Transverse colon (tissue), 4 donors: ENCODE data around the gene SCMH1. TPM values are rescaled to one million over a fixed set of nuclear protein-coding genes. Genes with fewer than 3 reads are reported as not detected.

Source experiments
- DNase-seq: peaks from one replicate; pipeline ENCODE4 v3.0.0-alpha.2; 2019
- H3K27ac ChIP-seq, 4 donors: fragments of 200-600 bp; sonication (generic); 2 replicates each; pipeline ENCODE4 v1.5.1; 2016 to 2018; ENCODE audit warnings: inconsistent platforms in 4 of 4
- H3K27me3 ChIP-seq: fragments of 200-600 bp; sonication (generic); 2 replicates; pipeline ENCODE4 v1.5.1; 2017; ENCODE audit warnings: inconsistent platforms
- H3K36me3 ChIP-seq, 4 donors: fragments of 200-600 bp; sonication (generic); 2 replicates each; pipeline ENCODE4 v1.5.1; 2017 to 2019; ENCODE audit warnings: inconsistent platforms in 4 of 4
- H3K4me1 ChIP-seq, 4 donors: fragments of 200-600 bp; sonication (generic); 2 replicates each; pipeline ENCODE4 v1.5.1; 2017 to 2020; ENCODE audit warnings: inconsistent platforms in 4 of 4
- H3K4me3 ChIP-seq, 4 donors: fragments of 200-600 bp; sonication (generic); 1 replicate in 1 of 4; 2 replicates in 3 of 4; pipeline versions ENCODE4 v1.5.1 to v1.6.1; 2017 to 2019; ENCODE audit warnings: inconsistent platforms in 4 of 4
- H3K9me3 ChIP-seq, 2 donors: fragments of 200-600 bp; sonication (generic); 2 replicates each; pipeline ENCODE4 v1.5.1; 2017 to 2019; ENCODE audit warnings: inconsistent platforms in 2 of 2
- EP300 ChIP-seq: sonication (generic); formaldehyde crosslinking; IDR thresholded peaks from one replicate; pipeline ENCODE4 v1.6.1; 2017; ENCODE audit warnings: antibody characterized with exemption, low read depth
- POLR2A ChIP-seq: fragments of 450-650 bp; IDR thresholded peaks from one replicate; pipeline ENCODE4 v1.6.1; 2016; ENCODE audit warnings: antibody characterized with exemption, mild to moderate bottlenecking, moderate library complexity
- POLR2AphosphoS5 ChIP-seq, 3 donors: sonication (generic); formaldehyde crosslinking; IDR thresholded peaks; one replicate each; pipeline ENCODE4 v1.6.1; 2016; ENCODE audit warnings: antibody characterized with exemption in 3 of 3
- WGBS, 2 donors: methylation state at CpG; one replicate each; pipeline ENCODE4 v1.1.5; 2018; ENCODE audit warnings: low coverage in 1 of 2; 5-methylcytosine and 5-hydroxymethylcytosine counted together
- in situ Hi-C, 4 donors: fragments of 200-750 bp; cut with MboI; loops; one replicate each; pipeline versions ENCODE4 v1.15.0 to v1.15.1; 2017; ENCODE audit warnings: low sequenced_read_pairs in 3 of 4, low pct_ligation_motif_present in 1 of 4, low pct_unique_long_range_greater_than_20kb in 1 of 4
- intact Hi-C: fragments of 100-400 bp; cut with DNase I; formaldehyde crosslinking; loops from one replicate; pipeline ENCODE4 v1.15.1; 2023; ENCODE audit warnings: low total_unique reads
- total RNA-seq, 4 donors: library from RNA; depleted of rRNA; stranded (reverse); fragments of >200 nt; gene quantifications; one replicate each; pipeline ENCODE4 v1.1.0, GENCODE V29; 2016
- TF ChIP-seq, protein P1 (sequence below), 5 experiments: fragments of 200-600 bp in 3 of 5; fragments of 450-650 bp in 2 of 5; sonication (generic) in 3 of 5; IDR thresholded peaks; 1 replicate in 2 of 5; 2 replicates in 3 of 5; pipeline ENCODE4 v1.5.1; 2016 to 2017; ENCODE audit warnings: antibody characterized with exemption in 5 of 5, inconsistent platforms in 3 of 5, mild to moderate bottlenecking in 2 of 5, moderate library complexity in 1 of 5

Gene SCMH1
- total RNA-seq, 4 donors from 2014 or later, result 24.5 to 66.8 (median 49.1) TPM

DNA sequence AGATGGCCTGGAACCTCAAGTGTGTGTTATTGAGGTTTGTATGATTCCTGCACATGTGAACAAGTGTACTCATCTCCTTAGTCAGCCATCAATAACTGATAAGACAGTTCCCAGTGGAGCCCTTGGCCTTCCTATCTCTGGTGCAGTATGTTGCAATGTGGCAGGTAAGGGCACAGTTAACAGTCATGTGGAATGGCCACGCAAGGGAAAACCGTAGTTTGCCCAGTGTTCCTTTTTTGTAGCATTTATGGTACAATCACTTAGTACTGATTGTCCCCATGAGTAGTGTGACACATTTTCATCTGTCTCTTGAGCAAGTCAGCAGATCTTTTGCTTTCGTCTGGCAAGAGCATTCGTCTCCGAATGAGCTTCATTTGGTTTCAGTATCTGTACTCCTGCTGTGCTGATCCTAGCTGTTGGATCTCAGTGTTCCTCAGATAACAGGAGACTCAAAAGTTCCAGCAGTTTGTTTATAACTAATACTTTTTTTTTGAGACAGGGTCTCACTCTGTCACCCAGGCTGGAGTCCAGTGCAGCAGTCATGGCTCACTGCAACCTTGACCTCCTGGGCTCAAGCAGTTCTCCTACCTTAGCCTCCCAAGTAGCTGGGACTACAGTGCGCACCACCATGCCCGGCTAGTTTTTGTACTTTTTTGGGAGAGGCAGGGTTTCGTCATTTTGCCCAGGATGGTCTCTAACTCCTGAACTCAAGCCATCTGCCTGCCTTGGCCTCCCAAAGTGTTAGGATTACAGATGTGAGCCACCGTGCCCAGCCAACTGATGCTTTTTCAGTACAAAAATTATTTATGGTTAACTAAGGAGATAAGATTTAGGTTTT is 254.4 kb downstream of the SCMH1 start:
- 85 to 90% methylated on average over 5 to 9 of the region's 9 CpGs for WGBS, 2 donors

DNA sequence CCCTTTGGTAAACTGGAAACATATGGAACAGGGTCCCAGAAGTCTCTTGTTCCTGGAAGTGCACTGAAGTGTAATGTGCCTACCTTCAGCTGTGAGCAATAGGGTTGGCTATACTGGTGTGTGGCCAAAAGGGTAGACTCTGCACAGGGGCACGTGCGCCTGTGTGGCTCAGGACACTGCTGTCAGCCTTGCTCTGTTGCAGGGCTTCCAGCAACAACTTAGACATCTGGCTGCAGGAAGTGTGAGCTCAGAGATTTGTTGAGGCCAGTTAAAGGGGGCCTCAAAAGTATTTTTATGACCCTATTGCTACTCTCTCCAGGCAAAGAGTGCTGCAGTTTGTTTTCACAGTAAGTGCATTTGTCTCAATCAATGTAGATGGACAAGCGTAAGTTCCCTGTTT is 255.2 kb downstream of the SCMH1 start:
- WGBS, 2 donors, result 83% methylated on average over 1 to 3 of the region's 3 CpGs
- in situ Hi-C loops (no loop called here), intact Hi-C loops (no loop called here)
- Histone ChIP-seq H3K9me3 (no peaks in the 10 kb centered on the region), H3K27me3 (no peaks in the 10 kb centered on the region), H3K4me3 (no peak overlapping the region), H3K4me1 (peaks cover 0 to 15% (median 5%) of the 10 kb centered on the region in 4 donors), H3K27ac (peak overlapping the region in 1 of 4 donors; percentile 3), H3K36me3 (peaks cover 0 to 8% (median 3%) of the 10 kb centered on the region in 4 donors)
- no peak for DNase-seq
- TF ChIP-seq EP300 (no peak), POLR2AphosphoS5 (IDR thresholded peaks at IDR 0.05) (no peak), POLR2A (no peak)
- TF ChIP-seq, protein P1, sequence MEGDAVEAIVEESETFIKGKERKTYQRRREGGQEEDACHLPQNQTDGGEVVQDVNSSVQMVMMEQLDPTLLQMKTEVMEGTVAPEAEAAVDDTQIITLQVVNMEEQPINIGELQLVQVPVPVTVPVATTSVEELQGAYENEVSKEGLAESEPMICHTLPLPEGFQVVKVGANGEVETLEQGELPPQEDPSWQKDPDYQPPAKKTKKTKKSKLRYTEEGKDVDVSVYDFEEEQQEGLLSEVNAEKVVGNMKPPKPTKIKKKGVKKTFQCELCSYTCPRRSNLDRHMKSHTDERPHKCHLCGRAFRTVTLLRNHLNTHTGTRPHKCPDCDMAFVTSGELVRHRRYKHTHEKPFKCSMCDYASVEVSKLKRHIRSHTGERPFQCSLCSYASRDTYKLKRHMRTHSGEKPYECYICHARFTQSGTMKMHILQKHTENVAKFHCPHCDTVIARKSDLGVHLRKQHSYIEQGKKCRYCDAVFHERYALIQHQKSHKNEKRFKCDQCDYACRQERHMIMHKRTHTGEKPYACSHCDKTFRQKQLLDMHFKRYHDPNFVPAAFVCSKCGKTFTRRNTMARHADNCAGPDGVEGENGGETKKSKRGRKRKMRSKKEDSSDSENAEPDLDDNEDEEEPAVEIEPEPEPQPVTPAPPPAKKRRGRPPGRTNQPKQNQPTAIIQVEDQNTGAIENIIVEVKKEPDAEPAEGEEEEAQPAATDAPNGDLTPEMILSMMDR (IDR thresholded peaks at IDR 0.05), result no peak

More for the DNA sequence above, 254.4 kb downstream of the SCMH1 start:
- intact Hi-C loops, result no loop called here
- no peak for TF ChIP-seq POLR2A
- no peak for TF ChIP-seq EP300
- H3K27ac ChIP-seq, result peak overlapping the region in 1 of 4 donors; percentile 28
- peaks cover 0 to 11% (median 5%) of the 10 kb centered on the region in 4 donors for H3K4me1 ChIP-seq
- H3K9me3 ChIP-seq, result no peaks in the 10 kb centered on the region
- no peak overlapping the region for H3K4me3 ChIP-seq
- no peak for DNase-seq
- in situ Hi-C loops, result no loop called here
- H3K27me3 ChIP-seq, result no peaks in the 10 kb centered on the region
- H3K36me3 ChIP-seq, result peaks cover 0 to 11% (median 4%) of the 10 kb centered on the region in 4 donors

DNA sequence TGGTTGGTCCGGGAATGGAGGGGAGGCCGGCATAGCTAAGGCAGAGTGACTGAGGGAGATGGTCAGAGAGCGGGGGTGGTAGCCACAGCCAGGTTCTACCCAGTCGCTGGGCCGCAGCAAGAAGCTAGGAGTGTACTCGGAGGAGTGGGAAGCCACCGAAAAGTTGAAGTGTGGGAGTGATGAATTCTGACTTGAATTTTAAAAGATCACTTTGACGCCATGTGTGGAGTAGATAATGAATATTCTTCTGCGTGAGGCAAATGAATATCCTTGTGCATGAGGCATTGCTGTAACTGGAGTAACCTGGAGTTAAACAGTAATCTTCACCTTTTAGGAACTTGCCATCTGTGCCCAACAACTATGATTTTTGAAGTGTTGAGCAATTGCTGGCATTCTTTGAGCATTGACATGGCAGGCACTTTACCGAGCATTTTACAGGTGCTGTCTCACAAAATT is 255.8 kb downstream of the SCMH1 start:
- Histone ChIP-seq H3K27me3 (no peaks in the 10 kb centered on the region), H3K36me3 (peaks cover 0 to 8% (median under 1%) of the 10 kb centered on the region in 4 donors), H3K4me3 (no peak overlapping the region), H3K4me1 (peaks cover 2 to 21% (median 7%) of the 10 kb centered on the region in 4 donors), H3K9me3 (no peaks in the 10 kb centered on the region), H3K27ac (peak overlapping the region in 2 of 4 donors; percentile 94 to 98)
- DNase-seq, result no peak
- no peak for TF ChIP-seq POLR2A
- TF ChIP-seq POLR2AphosphoS5 (IDR thresholded peaks at IDR 0.05), result no peak
- TF ChIP-seq, protein P1 (IDR thresholded peaks at IDR 0.05), result no peak
- in situ Hi-C loops, result no loop called here
- WGBS, 2 donors, result 92 to 99% methylated on average over 10 of the region's 10 CpGs
- intact Hi-C loops, result no loop called here

DNA sequence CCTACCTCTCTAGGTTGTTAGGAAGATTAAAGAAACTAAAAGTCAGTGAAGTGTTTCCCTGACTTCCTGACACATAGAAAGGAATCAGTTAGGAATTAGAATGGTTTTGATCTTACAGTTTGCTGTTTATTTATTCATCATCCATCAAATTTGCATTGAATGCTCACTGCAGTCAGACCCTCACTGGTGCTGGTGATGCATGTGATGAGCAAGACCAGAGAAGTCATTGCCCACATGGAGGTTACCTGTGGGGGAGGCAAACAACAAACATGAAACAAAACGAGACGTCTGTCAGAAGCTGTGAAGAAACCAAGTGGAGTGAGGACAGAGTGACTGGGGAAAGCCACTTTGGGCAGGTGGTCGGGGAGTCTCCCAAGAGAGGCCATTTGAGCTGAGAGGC is 256.2 kb downstream of the SCMH1 start:
- TF ChIP-seq EP300 (no peak), POLR2A (no peak), POLR2AphosphoS5 (IDR thresholded peaks at IDR 0.05) (no peak)
- TF ChIP-seq, protein P1 (IDR thresholded peaks at IDR 0.05), result no peak
- Histone ChIP-seq H3K36me3 (peaks cover 0 to 8% (median 0%) of the 10 kb centered on the region in 4 donors), H3K9me3 (no peaks in the 10 kb centered on the region), H3K4me3 (no peak overlapping the region), H3K4me1 (peaks cover 7 to 26% (median 11%) of the 10 kb centered on the region in 4 donors), H3K27me3 (no peaks in the 10 kb centered on the region), H3K27ac (peak overlapping the region in 3 of 4 donors; percentile 39 to 98 (median 94))
- intact Hi-C loops, result no loop called here
- in situ Hi-C loops, result no loop called here
- DNase-seq, result no peak
- 79 to 89% methylated on average over 3 of the region's 3 CpGs for WGBS, 2 donors
